Measurements from ENCODE around the gene PRDM13. TPM values are rescaled to one million over a fixed set of nuclear protein-coding genes. Genes with fewer than 3 reads are reported as not detected.

The PRDM13 gene
- polyA plus RNA-seq, 2 of the 4 experiments (the other 2 are of a cell fraction) = 0.41 to 0.74 TPM

GRCh38 chr6:99579781-99580180 lies 26.9 kb upstream of the PRDM13 start:
- Histone ChIP-seq H3K9me3 (no peaks in the 10 kb centered on the region), H3K4me3 (no peak overlapping the region), H3K4me2 (no peak overlapping the region), H3K27ac (no peak overlapping the region), H3K4me1 (no peaks in the 10 kb centered on the region)
- TF ChIP-seq HOXB5 (CRISPR knock-in tag; IDR thresholded peaks at IDR 0.05) (no peak), FOXS1 (CRISPR knock-in tag; IDR thresholded peaks at IDR 0.05) (no peak), JUN (IDR thresholded peaks at IDR 0.05) (no peak), FOSB (CRISPR knock-in tag; IDR thresholded peaks at IDR 0.05) (no peak), NR3C1 (IDR thresholded peaks at IDR 0.05) (no peak)
- TF ChIP-seq, protein P1, sequence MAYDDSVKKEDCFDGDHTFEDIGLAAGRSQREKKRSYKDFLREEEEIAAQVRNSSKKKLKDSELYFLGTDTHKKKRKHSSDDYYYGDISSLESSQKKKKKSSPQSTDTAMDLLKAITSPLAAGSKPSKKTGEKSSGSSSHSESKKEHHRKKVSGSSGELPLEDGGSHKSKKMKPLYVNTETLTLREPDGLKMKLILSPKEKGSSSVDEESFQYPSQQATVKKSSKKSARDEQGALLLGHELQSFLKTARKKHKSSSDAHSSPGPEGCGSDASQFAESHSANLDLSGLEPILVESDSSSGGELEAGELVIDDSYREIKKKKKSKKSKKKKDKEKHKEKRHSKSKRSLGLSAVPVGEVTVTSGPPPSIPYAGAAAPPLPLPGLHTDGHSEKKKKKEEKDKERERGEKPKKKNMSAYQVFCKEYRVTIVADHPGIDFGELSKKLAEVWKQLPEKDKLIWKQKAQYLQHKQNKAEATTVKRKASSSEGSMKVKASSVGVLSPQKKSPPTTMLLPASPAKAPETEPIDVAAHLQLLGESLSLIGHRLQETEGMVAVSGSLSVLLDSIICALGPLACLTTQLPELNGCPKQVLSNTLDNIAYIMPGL (CRISPR knock-in tag; IDR thresholded peaks at IDR 0.05; ENCODE audit: borderline replicate concordance) = no peak
- ChIA-PET POLR2A (no interaction called here), CTCF (interaction anchor here (0.8 kb wide), 1 partner anchor 9 kb away, joined by 3 read pairs; no protein-coding TSS in a partner anchor)
- no peak for ATAC-seq
- FAIRE-seq = no peak
- no peak for DNase-seq (ENCODE audit: low read depth in 1 of 2, low spot score in 1 of 2)
- 48% methylated on average over 4 of the region's 4 CpGs for WGBS (ENCODE audit: missing lambda C conversion rate)

- ATAC-seq = no peak
- no peak for DNase-seq (ENCODE audit: low read depth in 1 of 2, low spot score in 1 of 2)
- H3K4me3 ChIP-seq = no peak overlapping the region
- ChIA-PET CTCF (interaction anchor here (0.7 to 2.7 kb wide), 13 partner anchors 8 to 235 kb away, joined by 3 to 21 read pairs (median 6); partner anchors contain the start of gene CCNC), POLR2A (interaction anchor here (1.0 to 1.8 kb wide), 2 partner anchors 19 to 158 kb away, joined by 4 to 6 read pairs; partner anchors contain the start of gene CCNC)
- H3K4me1 ChIP-seq = no peaks in the 10 kb centered on the region
- 64% methylated on average over 4 of the region's 4 CpGs for WGBS (ENCODE audit: missing lambda C conversion rate)
- no peak overlapping the region for H3K4me2 ChIP-seq
- no peak overlapping the region for H3K27ac ChIP-seq
- no peak for FAIRE-seq
- TF ChIP-seq NR3C1 (IDR thresholded peaks at IDR 0.05) = no peak
- no peak for TF ChIP-seq FOSB (CRISPR knock-in tag; IDR thresholded peaks at IDR 0.05)
- TF ChIP-seq RCOR1 (IDR thresholded peaks at IDR 0.05; ENCODE audit: low read depth, low read length) = no peak
- TF ChIP-seq RFX5 (IDR thresholded peaks at IDR 0.05) = no peak
- TF ChIP-seq E2F6 (IDR thresholded peaks at IDR 0.05; ENCODE audit: borderline replicate concordance, low read depth) = no peak
- no peaks in the 10 kb centered on the region for H3K9me3 ChIP-seq
These were observed 18.8 kb upstream of the PRDM13 start for GRCh38 chr6:99587792-99588191.

DNA sequence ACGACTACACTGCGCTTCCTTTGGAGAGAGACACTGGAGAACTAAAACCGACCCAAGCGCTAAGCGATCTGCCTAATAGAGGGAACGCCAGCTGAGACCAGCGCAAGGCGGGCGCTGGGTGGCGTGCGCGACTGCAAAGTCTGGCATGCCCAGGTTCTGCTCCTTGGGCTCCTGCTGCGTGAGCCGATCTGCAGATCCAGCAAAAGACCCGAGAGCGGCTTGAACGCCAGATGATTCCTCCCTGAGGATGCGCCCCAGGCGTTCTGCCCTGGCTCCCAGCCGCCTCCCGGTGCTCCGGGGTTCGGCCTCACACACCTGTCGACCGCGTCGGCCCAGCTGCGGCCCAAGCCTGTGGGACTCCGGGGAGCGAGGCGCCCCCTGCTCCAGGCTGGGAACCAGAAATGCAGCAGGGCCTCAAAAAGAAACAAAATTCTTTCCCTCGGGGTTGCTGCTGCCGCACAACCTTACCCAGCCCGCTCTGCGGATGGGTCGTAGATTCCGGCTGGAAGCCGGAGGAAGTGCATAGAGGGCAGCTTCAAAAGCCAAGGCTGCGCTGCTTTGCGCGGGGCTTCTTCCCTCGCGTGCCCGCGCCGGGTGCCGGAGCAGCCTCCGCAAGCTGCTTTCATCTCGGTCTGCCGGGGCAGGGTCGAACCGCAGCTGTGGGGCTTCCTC lies 17.9 kb upstream of the PRDM13 start:
- FAIRE-seq = no peak
- TF ChIP-seq CEBPB (IDR thresholded peaks at IDR 0.05) (no peak), EHF (CRISPR knock-in tag; IDR thresholded peaks at IDR 0.05) (no peak), USF2 (IDR thresholded peaks at IDR 0.05) (no peak), FOSL2 (IDR thresholded peaks at IDR 0.05) (no peak), FOSL2 (CRISPR knock-in tag; IDR thresholded peaks at IDR 0.05) (no peak), TP53 (CRISPR knock-in tag; IDR thresholded peaks at IDR 0.05) (no peak), POLR2A (IDR thresholded peaks at IDR 0.05; ENCODE audit: low read length) (no peak), RAD21 (conservative IDR thresholded peaks at IDR 0.05 in 1 of 2, IDR thresholded peaks at IDR 0.05 in 1 of 2) (peak; percentile 68 to 72), FOSB (CRISPR knock-in tag; IDR thresholded peaks at IDR 0.05) (no peak), HOXB13 (CRISPR knock-in tag; IDR thresholded peaks at IDR 0.05; ENCODE audit: low read depth) (no peak), CHD2 (IDR thresholded peaks at IDR 0.05; ENCODE audit: low read length, partially characterized antibody) (no peak), REST (IDR thresholded peaks at IDR 0.05) (no peak), MAFK (IDR thresholded peaks at IDR 0.05; ENCODE audit: partially characterized antibody) (peak; percentile 12), CTCF (IDR thresholded peaks at IDR 0.05) (peak; percentile 58), RNF2 (IDR thresholded peaks at IDR 0.05; ENCODE audit: borderline replicate concordance, low read depth) (no peak)
- TF ChIP-seq, protein P2, sequence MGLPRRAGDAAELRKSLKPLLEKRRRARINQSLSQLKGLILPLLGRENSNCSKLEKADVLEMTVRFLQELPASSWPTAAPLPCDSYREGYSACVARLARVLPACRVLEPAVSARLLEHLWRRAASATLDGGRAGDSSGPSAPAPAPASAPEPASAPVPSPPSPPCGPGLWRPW (IDR thresholded peaks at IDR 0.05) = no peak

More for the DNA sequence above, 17.9 kb upstream of the PRDM13 start:
- CTCF ChIA-PET = interaction anchor here (0.6 to 2.7 kb wide), 18 partner anchors 9 to 318 kb away, joined by 3 to 21 read pairs (median 4); partner anchors contain the start of gene CCNC
- Histone ChIP-seq H3K4me1 (no peaks in the 10 kb centered on the region), H3K4me2 (peak overlapping the region; percentile 96), H3K27ac (peak overlapping the region; percentile 50 to 82; a peak in 5 of 6 replicates), H3K9me3 (no peaks in the 10 kb centered on the region), H3K4me3 (peak overlapping the region; percentile 53)
- peak; percentile 58 to 81 for DNase-seq (ENCODE audit: low read depth in 1 of 2, low spot score in 1 of 2)
- peak; percentile 99 for ATAC-seq
- POLR2A ChIA-PET = interaction anchor here (1.0 to 1.8 kb wide), 2 partner anchors 20 to 157 kb away, joined by 4 to 6 read pairs; partner anchors contain the start of gene CCNC
- WGBS (ENCODE audit: missing lambda C conversion rate) = no CpG with 5 or more reads among the region's 52 CpGs

All from A549 (cell line).